ENCODE data around the gene PDE11A. TPM values are rescaled to one million over a fixed set of nuclear protein-coding genes. Genes with fewer than 3 reads are reported as not detected.

Gene PDE11A
- total RNA-seq, 2 donors from 2014 or later = 1.5 to 1.9 TPM

DNA sequence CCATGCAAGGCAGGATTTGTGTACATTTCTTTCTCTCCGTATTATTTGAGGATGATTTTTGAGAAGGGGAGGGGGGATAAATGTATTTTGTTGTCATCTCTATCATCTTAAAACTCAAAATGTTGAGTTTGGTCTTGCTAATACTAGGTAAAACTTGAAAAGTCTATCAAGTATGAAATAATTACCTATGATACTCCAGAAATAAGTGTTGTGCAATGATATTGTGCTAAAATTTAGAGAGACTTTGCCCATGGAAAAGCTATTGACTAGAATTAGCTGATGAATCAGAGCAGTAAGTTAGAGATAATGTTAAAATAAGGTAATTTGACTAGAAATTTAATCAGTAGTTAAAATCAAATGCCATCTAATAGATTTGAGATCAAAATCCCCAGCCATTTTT is 356.1 kb downstream of the PDE11A start:
- Mint-ChIP-seq H3K4me3 (no peak overlapping the region), H3K27me3 (ENCODE audit: insufficient read depth) (peaks cover 35% of the 10 kb centered on the region), H3K27ac (no peak overlapping the region), H3K4me1 (no peaks in the 10 kb centered on the region), H3K36me3 (ENCODE audit: low read depth) (no peaks in the 10 kb centered on the region), H3K9me3 (no peaks in the 10 kb centered on the region)
- Histone ChIP-seq H3K4me1 (ENCODE audit: control insufficient read depth, insufficient read depth, low read length) (no peaks in the 10 kb centered on the region), H3K9ac (ENCODE audit: extremely low read depth, low read length, poor library complexity, severe bottlenecking) (no peak overlapping the region), H3K4me3 (ENCODE audit: low read length) (no peak overlapping the region), H3K9me3 (ENCODE audit: control insufficient read depth, low read length) (no peaks in the 10 kb centered on the region), H3K27ac (ENCODE audit: low read depth, low read length) (no peak overlapping the region), H3K36me3 (ENCODE audit: control insufficient read depth, insufficient read depth, low read length) (no peaks in the 10 kb centered on the region), H3K27me3 (ENCODE audit: control insufficient read depth, insufficient read depth, low read length, poor library complexity, severe bottlenecking) (peaks cover 11% of the 10 kb centered on the region)
- WGBS, 2 experiments (ENCODE audit: insufficient coverage in 1 of 2, insufficient read length in 1 of 2) = 100% methylated on average over 1 of the region's 1 CpG; no CpG with 5 or more reads in 1 of the 2 experiments
- no peak for DNase-seq
- TF ChIP-seq, protein P1, sequence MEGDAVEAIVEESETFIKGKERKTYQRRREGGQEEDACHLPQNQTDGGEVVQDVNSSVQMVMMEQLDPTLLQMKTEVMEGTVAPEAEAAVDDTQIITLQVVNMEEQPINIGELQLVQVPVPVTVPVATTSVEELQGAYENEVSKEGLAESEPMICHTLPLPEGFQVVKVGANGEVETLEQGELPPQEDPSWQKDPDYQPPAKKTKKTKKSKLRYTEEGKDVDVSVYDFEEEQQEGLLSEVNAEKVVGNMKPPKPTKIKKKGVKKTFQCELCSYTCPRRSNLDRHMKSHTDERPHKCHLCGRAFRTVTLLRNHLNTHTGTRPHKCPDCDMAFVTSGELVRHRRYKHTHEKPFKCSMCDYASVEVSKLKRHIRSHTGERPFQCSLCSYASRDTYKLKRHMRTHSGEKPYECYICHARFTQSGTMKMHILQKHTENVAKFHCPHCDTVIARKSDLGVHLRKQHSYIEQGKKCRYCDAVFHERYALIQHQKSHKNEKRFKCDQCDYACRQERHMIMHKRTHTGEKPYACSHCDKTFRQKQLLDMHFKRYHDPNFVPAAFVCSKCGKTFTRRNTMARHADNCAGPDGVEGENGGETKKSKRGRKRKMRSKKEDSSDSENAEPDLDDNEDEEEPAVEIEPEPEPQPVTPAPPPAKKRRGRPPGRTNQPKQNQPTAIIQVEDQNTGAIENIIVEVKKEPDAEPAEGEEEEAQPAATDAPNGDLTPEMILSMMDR (conservative IDR thresholded peaks at IDR 0.05) = no peak

DNA sequence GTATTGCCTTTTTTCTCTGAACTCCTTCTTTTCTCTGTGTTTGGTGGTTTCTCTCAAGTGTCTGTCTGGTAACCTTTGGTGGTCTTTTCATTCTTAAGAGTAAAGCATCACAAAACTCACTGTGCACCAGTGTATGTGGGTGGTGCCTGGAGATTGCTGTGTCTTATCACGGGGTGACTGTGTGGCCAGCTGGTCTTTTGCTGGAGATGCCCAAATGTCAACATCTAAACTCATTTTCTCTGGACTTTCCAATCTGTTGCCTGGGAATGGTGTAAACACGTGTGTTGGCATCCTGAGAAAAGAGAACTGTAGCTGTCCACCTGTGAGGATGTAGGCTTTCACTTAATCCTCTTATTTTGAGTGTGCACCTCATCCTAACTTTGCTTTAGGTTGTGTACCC is 356.8 kb downstream of the PDE11A start:
- H3K27ac Mint-ChIP-seq = no peak overlapping the region
- no peak overlapping the region for H3K4me3 Mint-ChIP-seq
- H3K27me3 Mint-ChIP-seq (ENCODE audit: insufficient read depth) = peaks cover 35% of the 10 kb centered on the region
- Histone ChIP-seq H3K4me3 (ENCODE audit: low read length) (no peak overlapping the region), H3K9me3 (ENCODE audit: control insufficient read depth, low read length) (no peaks in the 10 kb centered on the region), H3K27ac (ENCODE audit: low read depth, low read length) (no peak overlapping the region), H3K9ac (ENCODE audit: extremely low read depth, low read length, poor library complexity, severe bottlenecking) (no peak overlapping the region), H3K4me1 (ENCODE audit: control insufficient read depth, insufficient read depth, low read length) (no peaks in the 10 kb centered on the region), H3K27me3 (ENCODE audit: control insufficient read depth, insufficient read depth, low read length, poor library complexity, severe bottlenecking) (peaks cover 12% of the 10 kb centered on the region), H3K36me3 (ENCODE audit: control insufficient read depth, insufficient read depth, low read length) (no peaks in the 10 kb centered on the region)
- WGBS, 2 experiments (ENCODE audit: insufficient coverage in 1 of 2, insufficient read length in 1 of 2) = 80 to 93% methylated on average over 1 to 2 of the region's 2 CpGs
- TF ChIP-seq, protein P1 (conservative IDR thresholded peaks at IDR 0.05) = no peak
- no peaks in the 10 kb centered on the region for H3K36me3 Mint-ChIP-seq (ENCODE audit: low read depth)
- no peaks in the 10 kb centered on the region for H3K4me1 Mint-ChIP-seq
- no peaks in the 10 kb centered on the region for H3K9me3 Mint-ChIP-seq
- no peak for DNase-seq

DNA sequence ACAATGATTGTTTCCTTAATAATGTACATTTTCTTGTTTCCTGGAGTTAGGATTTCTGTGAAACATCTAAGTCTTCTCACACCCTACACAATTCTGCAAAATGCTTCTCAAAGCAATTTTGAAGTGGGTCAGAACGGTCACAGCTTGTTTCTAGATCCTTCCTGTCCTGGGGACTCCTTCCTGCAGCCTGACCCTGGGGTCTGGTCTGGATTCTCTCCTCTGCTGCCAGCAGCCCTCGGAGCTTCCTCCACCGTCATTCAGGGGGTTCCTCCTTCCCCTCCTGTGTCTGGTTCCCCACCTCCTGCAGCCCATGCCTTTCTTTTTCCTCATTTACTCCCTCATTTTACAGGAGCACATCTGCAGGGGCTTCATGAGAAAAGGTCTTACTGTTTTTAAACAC is 357.9 kb downstream of the PDE11A start:
- Mint-ChIP-seq H3K27ac (no peak overlapping the region), H3K4me3 (no peak overlapping the region), H3K9me3 (no peaks in the 10 kb centered on the region), H3K27me3 (ENCODE audit: insufficient read depth) (peaks cover 27% of the 10 kb centered on the region), H3K36me3 (ENCODE audit: low read depth) (no peaks in the 10 kb centered on the region), H3K4me1 (no peaks in the 10 kb centered on the region)
- H3K27ac ChIP-seq (ENCODE audit: low read depth, low read length) = no peak overlapping the region
- DNase-seq = no peak
- no peak overlapping the region for H3K4me3 ChIP-seq (ENCODE audit: low read length)
- H3K27me3 ChIP-seq (ENCODE audit: control insufficient read depth, insufficient read depth, low read length, poor library complexity, severe bottlenecking) = peaks cover 16% of the 10 kb centered on the region
- H3K36me3 ChIP-seq (ENCODE audit: control insufficient read depth, insufficient read depth, low read length) = no peaks in the 10 kb centered on the region
- 67 to 75% methylated on average over 1 to 3 of the region's 3 CpGs for WGBS, 2 experiments (ENCODE audit: insufficient coverage in 1 of 2, insufficient read length in 1 of 2)
- no peaks in the 10 kb centered on the region for H3K9me3 ChIP-seq (ENCODE audit: control insufficient read depth, low read length)
- H3K9ac ChIP-seq (ENCODE audit: extremely low read depth, low read length, poor library complexity, severe bottlenecking) = no peak overlapping the region
- TF ChIP-seq, protein P1 (conservative IDR thresholded peaks at IDR 0.05) = no peak
- H3K4me1 ChIP-seq (ENCODE audit: control insufficient read depth, insufficient read depth, low read length) = no peaks in the 10 kb centered on the region
